OCI-M2 (cell line): Measurements from ENCODE around the gene MRPL30.
"Not testable (repeated sequence)": the region's sequence is repeated elsewhere in the genome, so short reads cannot be mapped to it uniquely, and the experiment has no call there.

Experiments
- DNase-seq: peaks from one replicate; lab custom pipeline; 2025; ENCODE audit not compliant: unreplicated experiment; lab: John Stamatoyannopoulos, UW

MRPL30 gene

GRCh38 chr2:99180755-99181623, at the start of gene MRPL30, which contains the start of gene MITD1:
Gene MRPL30, plus strand, starts transcription at chr2:99181184. Its CDS starts 5,020 bp downstream, at chr2:99186204.
Gene MITD1, minus strand, starts transcription at chr2:99181058. Its CDS starts 77 bp downstream, at chr2:99180981.
- DNase-seq, result peak; percentile 76

GRCh38 chr2:99135044-99135556, 45.9 kb upstream of the MRPL30 start:
- DNase-seq, result not testable (repeated sequence)

- no peak for DNase-seq
These were observed 42.0 kb upstream of the MRPL30 start for GRCh38 chr2:99139003-99139402.

- no peak for DNase-seq
These were observed 40.7 kb upstream of the MRPL30 start for GRCh38 chr2:99140056-99140859.

- DNase-seq, result no peak
These were observed 40.2 kb upstream of the MRPL30 start for GRCh38 chr2:99140860-99141109.

GRCh38 chr2:99141110-99142108, 39.6 kb upstream of the MRPL30 start, which contains the start of gene C2orf15:
Gene C2orf15, plus strand, starts transcription at chr2:99141707. Its CDS starts 8,852 bp downstream, at chr2:99150559.
- DNase-seq, result peak; percentile 69

- DNase-seq, result no peak
These were observed 30.3 kb upstream of the MRPL30 start for GRCh38 chr2:99150706-99151105.

GRCh38 chr2:99152199-99152895, 28.6 kb upstream of the MRPL30 start:
- no peak for DNase-seq

- no peak for DNase-seq
These were observed 26.9 kb upstream of the MRPL30 start for GRCh38 chr2:99153921-99154604.

GRCh38 chr2:99154643-99155536, 26.1 kb upstream of the MRPL30 start, which contains the start of the genes LIPT1 and TSGA10:
Gene LIPT1, plus strand, starts transcription at chr2:99154967. Its CDS starts 6,991 bp downstream, at chr2:99161958.
Gene TSGA10, minus strand, starts transcription at chr2:99154942. Its CDS starts 45,503 bp downstream, at chr2:99109439.
- peak; percentile 56 for DNase-seq

GRCh38 chr2:99156891-99157290, 24.1 kb upstream of the MRPL30 start:
- DNase-seq, result no peak

GRCh38 chr2:99158599-99158998, 22.4 kb upstream of the MRPL30 start:
- no peak for DNase-seq

- no peak for DNase-seq
These were observed 21.4 kb upstream of the MRPL30 start for GRCh38 chr2:99159594-99159993.

GRCh38 chr2:99166218-99166617, 14.8 kb upstream of the MRPL30 start:
- DNase-seq, result no peak

GRCh38 chr2:99169534-99169933, 11.4 kb upstream of the MRPL30 start:
- DNase-seq, result no peak

GRCh38 chr2:99171377-99172140, 9.4 kb upstream of the MRPL30 start:
- DNase-seq, result no peak

GRCh38 chr2:99181624-99182000, 628 bp downstream of the MRPL30 start:
- no peak for DNase-seq
